Mammary epithelial cell (primary cell): ENCODE data around the gene RPS6KA2.

Source experiments
- EZH2 ChIP-seq: IDR thresholded peaks from 2 replicates; pipeline ENCODE4 v1.6.1; 2012; ENCODE audit warnings: low read length, inconsistent platforms, borderline replicate concordance
- TF ChIP-seq, protein P1 (sequence below), 2 donors: IDR thresholded peaks in 1 of 2; conservative IDR thresholded peaks in 1 of 2; 2 replicates each; pipeline ENCODE4 v1.5.1; 2011 to 2012; ENCODE audit warnings: inconsistent platforms in 2 of 2, low read length in 2 of 2, mild to moderate bottlenecking in 2 of 2, control low read depth in 1 of 2, low read depth in 1 of 2; ENCODE audit not compliant: insufficient read depth in 1 of 2; ENCODE audit errors: extremely low read depth in 1 of 2

DNA sequence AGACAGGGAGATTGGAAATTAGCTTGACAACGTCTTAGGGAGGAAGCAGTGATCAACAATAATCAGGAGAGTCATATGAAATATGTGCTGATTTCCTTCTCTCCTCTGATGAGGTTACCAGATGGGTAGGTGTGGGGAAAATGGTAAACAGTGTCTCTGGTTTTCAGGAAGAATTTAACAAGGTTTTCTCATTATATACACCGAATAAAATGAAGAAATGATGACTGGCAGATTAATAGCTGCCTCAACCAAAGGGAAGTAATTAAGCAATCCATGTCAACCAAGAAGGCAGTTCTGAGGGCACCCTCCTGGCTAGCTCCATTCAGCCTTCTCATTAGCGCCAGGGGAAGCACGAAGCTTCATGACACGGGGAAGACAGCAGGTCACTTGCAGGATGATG lies 27.8 kb downstream of the RPS6KA2 start:
- TF ChIP-seq, protein P1, sequence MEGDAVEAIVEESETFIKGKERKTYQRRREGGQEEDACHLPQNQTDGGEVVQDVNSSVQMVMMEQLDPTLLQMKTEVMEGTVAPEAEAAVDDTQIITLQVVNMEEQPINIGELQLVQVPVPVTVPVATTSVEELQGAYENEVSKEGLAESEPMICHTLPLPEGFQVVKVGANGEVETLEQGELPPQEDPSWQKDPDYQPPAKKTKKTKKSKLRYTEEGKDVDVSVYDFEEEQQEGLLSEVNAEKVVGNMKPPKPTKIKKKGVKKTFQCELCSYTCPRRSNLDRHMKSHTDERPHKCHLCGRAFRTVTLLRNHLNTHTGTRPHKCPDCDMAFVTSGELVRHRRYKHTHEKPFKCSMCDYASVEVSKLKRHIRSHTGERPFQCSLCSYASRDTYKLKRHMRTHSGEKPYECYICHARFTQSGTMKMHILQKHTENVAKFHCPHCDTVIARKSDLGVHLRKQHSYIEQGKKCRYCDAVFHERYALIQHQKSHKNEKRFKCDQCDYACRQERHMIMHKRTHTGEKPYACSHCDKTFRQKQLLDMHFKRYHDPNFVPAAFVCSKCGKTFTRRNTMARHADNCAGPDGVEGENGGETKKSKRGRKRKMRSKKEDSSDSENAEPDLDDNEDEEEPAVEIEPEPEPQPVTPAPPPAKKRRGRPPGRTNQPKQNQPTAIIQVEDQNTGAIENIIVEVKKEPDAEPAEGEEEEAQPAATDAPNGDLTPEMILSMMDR (conservative IDR thresholded peaks at IDR 0.05 in 1 of 2, IDR thresholded peaks at IDR 0.05 in 1 of 2; ENCODE audit: extremely low read depth in 1 of 2, insufficient read depth in 1 of 2, low read depth in 1 of 2, low read length in 2 of 2) = no peak
- no peak for TF ChIP-seq EZH2
